ENCODE data around the gene GFOD1.

Gene GFOD1

DNA sequence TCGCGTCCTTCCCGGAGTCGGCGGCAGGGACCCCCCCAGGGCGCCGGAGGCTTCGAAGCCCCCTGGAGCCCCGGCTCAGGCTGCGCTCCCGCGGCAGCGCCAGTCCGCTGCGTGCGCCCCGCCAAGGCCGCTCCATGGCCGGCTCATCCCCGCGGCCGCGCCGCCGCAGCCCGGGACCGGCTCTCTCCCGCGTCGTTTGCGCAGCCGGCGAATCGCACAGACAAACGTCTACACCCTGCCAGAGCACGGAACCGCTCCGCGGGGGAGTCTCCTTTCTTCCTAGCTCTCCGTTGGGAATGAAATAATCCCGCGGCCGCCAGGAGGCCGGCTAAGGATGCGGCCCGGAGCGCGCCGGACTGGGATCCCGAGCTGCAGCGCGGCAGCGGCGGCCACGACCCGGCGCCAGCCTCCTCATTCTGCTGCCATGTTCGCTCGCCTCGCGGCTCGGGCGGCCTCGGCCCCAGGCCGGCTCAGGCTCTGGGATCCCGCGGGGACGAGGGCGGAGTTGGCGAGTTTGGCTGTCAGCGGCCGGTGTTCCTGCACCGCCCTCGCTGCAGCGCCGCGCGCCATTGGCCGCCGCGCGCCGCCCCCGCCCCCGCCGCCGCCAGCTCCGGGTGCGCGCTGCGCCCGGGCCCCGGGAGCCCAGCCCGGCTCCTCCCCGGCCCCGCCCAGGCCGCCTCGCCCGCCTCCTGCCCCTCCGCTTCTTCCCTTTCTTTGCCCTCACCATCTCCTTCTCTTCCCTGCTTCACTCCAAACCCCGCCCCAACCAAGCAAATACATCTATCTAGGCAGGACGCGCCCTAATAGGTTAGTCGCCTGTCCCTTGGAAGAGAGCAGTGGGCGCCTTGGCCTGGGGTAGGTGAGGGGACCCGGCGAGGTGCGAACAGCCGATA lies at the start of gene GFOD1:
Gene GFOD1 (minus strand): TSS at position 479 of the 893 bp plus-strand sequence. CDS start 710 bp downstream, outside the sequence.
- no peak for TF ChIP-seq JUND (IDR thresholded peaks at IDR 0.05; ENCODE audit: low read depth)
- peak; percentile 90 to 97 for DNase-seq (ENCODE audit: low read depth in 1 of 2, low spot score in 1 of 2)
- in situ Hi-C loops (cut with HindIII; ENCODE audit: low pct_unique_long_range_greater_than_20kb, low sequenced_read_pairs): no loop called here

DNA sequence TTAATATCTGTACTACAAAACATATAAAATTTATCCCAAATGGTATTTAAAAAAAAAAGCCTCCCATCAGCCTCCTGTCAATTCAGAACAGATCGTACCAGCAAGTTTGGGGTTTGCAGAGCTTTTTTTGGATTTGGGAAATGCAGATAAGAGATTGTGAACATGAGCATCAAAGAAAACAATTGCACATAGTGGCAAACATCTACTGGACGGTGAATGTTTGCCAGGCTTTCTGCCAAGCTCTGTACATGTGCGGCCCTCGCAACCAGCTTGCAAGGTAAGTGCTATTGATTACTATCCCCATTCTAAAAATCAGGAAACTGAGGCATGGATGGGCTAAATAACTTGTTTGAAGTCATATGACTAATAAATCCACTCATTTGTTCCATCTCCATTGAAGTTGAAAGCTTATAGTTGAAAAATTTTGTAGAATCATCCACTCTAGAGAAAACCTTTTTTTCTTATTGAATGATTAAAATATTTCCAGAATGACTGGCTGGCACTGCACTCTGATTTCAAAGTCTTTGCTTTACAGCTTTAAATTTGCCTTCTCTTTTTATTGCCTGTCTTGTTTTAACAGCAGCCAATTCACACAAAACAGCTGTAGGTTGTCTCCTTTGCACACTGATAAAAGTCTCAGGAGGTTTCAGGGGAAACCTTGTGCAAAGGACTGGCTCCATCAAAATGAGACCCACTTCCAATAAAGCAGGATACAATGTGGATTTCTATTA lies 49.6 kb upstream of the GFOD1 start:
- no peak for TF ChIP-seq JUND (IDR thresholded peaks at IDR 0.05; ENCODE audit: low read depth)
- in situ Hi-C loops (cut with HindIII; ENCODE audit: low pct_unique_long_range_greater_than_20kb, low sequenced_read_pairs): no loop called here
- DNase-seq (ENCODE audit: low read depth in 1 of 2, low spot score in 1 of 2): no peak

- in situ Hi-C loops (cut with HindIII; ENCODE audit: low pct_unique_long_range_greater_than_20kb, low sequenced_read_pairs): no loop called here
- no peak for TF ChIP-seq JUND (IDR thresholded peaks at IDR 0.05; ENCODE audit: low read depth)
- no peak for DNase-seq (ENCODE audit: low read depth in 1 of 2, low spot score in 1 of 2)
Observed at GRCh38 chr6:13535306-13535705, 47.9 kb upstream of the GFOD1 start.

GRCh38 chr6:13534536-13534935 lies 47.1 kb upstream of the GFOD1 start:
- DNase-seq (ENCODE audit: low read depth in 1 of 2, low spot score in 1 of 2): no peak
- in situ Hi-C loops (cut with HindIII; ENCODE audit: low pct_unique_long_range_greater_than_20kb, low sequenced_read_pairs): no loop called here
- TF ChIP-seq JUND (IDR thresholded peaks at IDR 0.05; ENCODE audit: low read depth): no peak

- no peak for TF ChIP-seq JUND (IDR thresholded peaks at IDR 0.05; ENCODE audit: low read depth)
- DNase-seq (ENCODE audit: low read depth in 1 of 2, low spot score in 1 of 2): no peak
- in situ Hi-C loops (cut with HindIII; ENCODE audit: low pct_unique_long_range_greater_than_20kb, low sequenced_read_pairs): no loop called here
Observed at GRCh38 chr6:13531956-13532355, 44.6 kb upstream of the GFOD1 start.

DNA sequence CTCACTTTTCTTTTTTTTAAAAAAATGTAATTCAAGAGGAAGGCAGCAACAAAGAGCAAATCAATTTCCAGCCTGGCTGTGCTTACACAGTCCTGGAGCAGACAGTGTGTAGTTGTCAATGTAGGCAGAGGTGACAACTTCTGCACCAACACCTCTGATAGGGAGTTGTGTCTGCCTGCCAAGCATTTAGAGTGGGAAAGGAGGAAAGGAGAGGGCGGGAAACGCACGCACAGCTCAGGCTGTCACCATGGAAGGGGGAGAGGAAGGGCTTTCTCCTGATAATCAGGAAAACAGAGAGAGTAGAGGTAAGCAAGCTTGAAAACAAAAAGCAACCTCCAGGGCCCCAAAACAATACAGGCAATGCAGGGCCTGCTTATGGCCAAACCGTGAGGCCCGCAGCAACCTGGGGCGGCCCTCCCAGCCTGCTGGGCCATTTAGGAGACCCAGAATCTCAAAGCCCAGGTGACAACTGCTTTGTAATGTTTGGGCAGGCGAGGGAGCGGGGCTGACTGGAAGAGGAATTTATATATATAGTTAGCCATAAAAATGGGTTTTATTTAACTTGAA lies 41.5 kb upstream of the GFOD1 start:
- TF ChIP-seq JUND (IDR thresholded peaks at IDR 0.05; ENCODE audit: low read depth): no peak
- in situ Hi-C loops (cut with HindIII; ENCODE audit: low pct_unique_long_range_greater_than_20kb, low sequenced_read_pairs): no loop called here
- DNase-seq (ENCODE audit: low read depth in 1 of 2, low spot score in 1 of 2): no peak

- in situ Hi-C loops (cut with HindIII; ENCODE audit: low pct_unique_long_range_greater_than_20kb, low sequenced_read_pairs): no loop called here
- no peak for DNase-seq (ENCODE audit: low read depth in 1 of 2, low spot score in 1 of 2)
- TF ChIP-seq JUND (IDR thresholded peaks at IDR 0.05; ENCODE audit: low read depth): no peak
Observed at GRCh38 chr6:13528232-13528631, 40.8 kb upstream of the GFOD1 start.

DNA sequence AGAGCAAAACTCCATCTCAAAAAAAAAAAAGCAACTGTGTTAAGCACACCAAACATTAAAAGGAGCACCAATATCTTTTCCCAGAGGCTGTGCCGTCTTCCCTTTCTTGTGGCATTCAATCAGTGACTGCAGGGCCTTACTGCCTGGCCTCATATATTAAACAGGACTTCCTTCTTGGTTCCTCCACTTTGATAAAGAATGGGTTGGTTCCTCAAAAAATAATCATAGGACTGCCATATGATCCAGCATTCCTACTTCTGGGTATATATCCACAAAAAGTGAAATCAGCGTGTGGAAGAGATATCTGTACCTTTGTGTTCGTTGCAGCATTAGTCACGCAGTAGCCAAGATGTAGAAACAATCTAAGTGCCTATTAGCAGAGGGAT lies 40.3 kb upstream of the GFOD1 start:
- in situ Hi-C loops (cut with HindIII; ENCODE audit: low pct_unique_long_range_greater_than_20kb, low sequenced_read_pairs): no loop called here
- DNase-seq (ENCODE audit: low read depth in 1 of 2, low spot score in 1 of 2): no peak
- TF ChIP-seq JUND (IDR thresholded peaks at IDR 0.05; ENCODE audit: low read depth): no peak

- DNase-seq (ENCODE audit: low read depth in 1 of 2, low spot score in 1 of 2): no peak
- in situ Hi-C loops (cut with HindIII; ENCODE audit: low pct_unique_long_range_greater_than_20kb, low sequenced_read_pairs): no loop called here
Observed at GRCh38 chr6:13526727-13527670, 39.6 kb upstream of the GFOD1 start.

DNA sequence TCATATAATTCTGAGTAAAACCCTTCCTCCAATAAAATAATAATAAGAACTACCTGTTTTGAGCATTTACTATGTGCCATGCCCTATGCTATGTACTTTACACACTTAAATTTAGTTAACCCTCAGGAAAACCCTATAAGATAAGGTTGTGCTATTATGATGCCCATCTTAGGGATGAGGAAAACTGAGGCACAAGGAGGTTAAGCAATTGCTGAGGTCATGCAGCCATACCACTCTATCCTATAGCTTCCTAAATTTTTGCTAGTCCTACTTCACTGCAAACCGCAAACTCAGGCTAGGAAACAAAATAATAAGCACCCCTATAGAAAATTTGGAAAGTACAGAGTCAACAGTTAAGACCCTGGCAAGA lies 38.9 kb upstream of the GFOD1 start:
- in situ Hi-C loops (cut with HindIII; ENCODE audit: low pct_unique_long_range_greater_than_20kb, low sequenced_read_pairs): no loop called here
- no peak for TF ChIP-seq JUND (IDR thresholded peaks at IDR 0.05; ENCODE audit: low read depth)
- no peak for DNase-seq (ENCODE audit: low read depth in 1 of 2, low spot score in 1 of 2)

More at GRCh38 chr6:13526727-13527670, 39.6 kb upstream of the GFOD1 start:
- TF ChIP-seq JUND (IDR thresholded peaks at IDR 0.05; ENCODE audit: low read depth): no peak

DNA sequence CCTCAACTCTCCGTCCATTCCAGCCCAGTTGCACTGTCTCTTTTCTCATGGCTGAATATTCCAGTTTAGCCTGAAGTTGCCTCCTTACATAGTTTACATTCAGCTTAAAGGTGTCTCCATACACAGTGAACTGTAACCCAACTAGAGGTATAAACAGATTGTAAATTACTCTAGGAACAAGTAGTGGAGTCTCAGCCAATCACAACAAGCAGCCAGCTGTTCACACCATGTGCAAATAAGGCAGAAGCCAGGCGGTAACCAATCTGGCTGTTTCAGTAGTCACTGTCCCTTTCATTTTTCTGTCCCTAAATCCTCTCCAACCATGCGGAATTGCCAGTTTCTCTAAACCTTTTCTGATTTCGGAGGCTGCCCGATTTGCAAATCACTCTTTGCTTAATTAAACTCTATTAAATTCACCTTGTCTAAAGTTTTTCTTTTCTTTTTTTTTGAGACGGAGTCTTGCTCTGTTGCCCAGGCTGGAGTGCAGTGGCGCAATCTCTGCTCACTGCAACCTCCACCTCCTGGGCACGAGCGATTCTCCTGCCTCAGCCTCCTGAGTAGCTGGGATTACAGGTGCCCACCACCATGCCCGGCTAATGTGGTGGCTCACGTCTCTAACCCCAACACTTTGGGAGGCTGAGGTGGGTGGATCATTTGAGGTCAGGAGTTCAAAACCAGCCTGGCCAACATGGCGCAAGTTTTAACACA lies 37.6 kb upstream of the GFOD1 start:
- in situ Hi-C loops (cut with HindIII; ENCODE audit: low pct_unique_long_range_greater_than_20kb, low sequenced_read_pairs): no loop called here
- TF ChIP-seq JUND (IDR thresholded peaks at IDR 0.05; ENCODE audit: low read depth): no peak
- peak in 1 of 2 experiments; percentile 31 for DNase-seq (ENCODE audit: low read depth in 1 of 2, low spot score in 1 of 2)
